Panc1 (cell line): Measurements from ENCODE around the gene IMMT. TPM values are rescaled to one million over a fixed set of nuclear protein-coding genes. Genes with fewer than 3 reads are reported as not detected.

ENCODE experiments used
- ATAC-seq: fragments of 200-7000 bp; cut with Tn5 transposase; 2 replicates; pipeline ENCODE4 v1.9.1; 2020; ENCODE audit warnings: mild to moderate bottlenecking, moderate library complexity
- BruUV-seq: library from RNA; stranded (reverse); fragments of 400-500 nt; replicated peaks from 2 replicates; lab custom pipeline; 2021; lab: Mats Ljungman, UMichigan
- CTCF ChIA-PET: fragments of 300-600 bp; sonication (Branson Sonifier 250); formaldehyde crosslinking; loops from one replicate; lab custom pipeline; 2022; ENCODE audit warnings: antibody characterized with exemption; lab: Charles Lee
- POLR2A ChIA-PET: fragments of 300-600 bp; sonication (Branson Sonifier 250); formaldehyde crosslinking; loops from one replicate; lab custom pipeline; 2022; ENCODE audit warnings: antibody characterized with exemption; lab: Charles Lee
- DNase-seq: peaks from one replicate; pipeline ENCODE4 v3.0.0-alpha.2; 2010; ENCODE audit warnings: low read depth, low spot score
- H3K27ac ChIP-seq: 2 replicates; pipeline ENCODE4 v1.5.1; 2011; ENCODE audit warnings: mild to moderate bottlenecking, low read length, inconsistent platforms
- H3K27me3 ChIP-seq: fragments of 200-500 bp; sonication (Bioruptor generic); 2 replicates; pipeline ENCODE4 v1.6.0; 2014; ENCODE audit warnings: low read length, inconsistent platforms; ENCODE audit not compliant: control insufficient read depth, insufficient read depth
- H3K36me3 ChIP-seq: fragments of 200-500 bp; sonication (Bioruptor generic); 2 replicates; pipeline ENCODE4 v1.5.1; 2014; ENCODE audit warnings: inconsistent platforms, mild to moderate bottlenecking, low read length, moderate library complexity; ENCODE audit not compliant: control insufficient read depth, insufficient read depth
- H3K4me1 ChIP-seq: 2 replicates; pipeline ENCODE4 v1.5.1; 2011; ENCODE audit warnings: inconsistent platforms, mild to moderate bottlenecking, low read length, moderate library complexity; ENCODE audit not compliant: control insufficient read depth, insufficient read depth
- H3K4me3 ChIP-seq, 2 experiments: 2 replicates each; pipeline ENCODE4 v1.5.1; 2011 to 2012; ENCODE audit warnings: low read depth in 2 of 2, low read length in 2 of 2, mild to moderate bottlenecking in 2 of 2, inconsistent platforms in 1 of 2, moderate library complexity in 1 of 2
- H3K9me3 ChIP-seq: fragments of 200-500 bp; sonication (Bioruptor generic); 2 replicates; pipeline ENCODE4 v1.5.1; 2014; ENCODE audit warnings: low read depth, mild to moderate bottlenecking, inconsistent platforms, low read length, moderate library complexity; ENCODE audit not compliant: control insufficient read depth, insufficient read depth
- POLR2AphosphoS5 ChIP-seq: IDR thresholded peaks from 2 replicates; pipeline ENCODE4 v1.6.1; 2012; ENCODE audit warnings: mild to moderate bottlenecking, low read depth, low read length, moderate library complexity
- REST ChIP-seq, 2 experiments: IDR thresholded peaks; 2 replicates each; pipeline ENCODE4 v1.6.1; 2011 to 2012; ENCODE audit warnings: low read depth in 2 of 2, control low read depth in 1 of 2, low read length in 1 of 2, mild to moderate bottlenecking in 1 of 2, moderate library complexity in 1 of 2; ENCODE audit not compliant: insufficient read depth in 1 of 2
- SIN3A ChIP-seq: IDR thresholded peaks from 2 replicates; pipeline ENCODE4 v1.6.1; 2012; ENCODE audit warnings: low read depth, mild to moderate bottlenecking, low read length, moderate library complexity, borderline replicate concordance; ENCODE audit not compliant: insufficient read depth
- TCF7L2 ChIP-seq: IDR thresholded peaks from 2 replicates; pipeline ENCODE4 v1.6.1; 2011; ENCODE audit warnings: mild to moderate bottlenecking, low read depth, low read length, inconsistent platforms
- in situ Hi-C: cut with HindIII; loops from 2 replicates; pipeline ENCODE4 v1.10.0; 2016; ENCODE audit warnings: low sequenced_read_pairs, low pct_unique_long_range_greater_than_20kb
- intact Hi-C: fragments of 100-400 bp; cut with micrococcal nuclease; formaldehyde crosslinking; loops from one replicate; pipeline ENCODE4 v1.10.0; 2022; ENCODE audit not compliant: unreplicated experiment
- total RNA-seq: library from RNA; stranded (reverse); gene quantifications from one replicate; pipeline ENCODE4 v1.2.1, GENCODE V29; 2021; ENCODE audit not compliant: unreplicated experiment
- TF ChIP-seq, protein P1 (sequence below): fragments of 450-650 bp; IDR thresholded peaks from 2 replicates; pipeline ENCODE4 v1.5.1; 2017; ENCODE audit warnings: mild to moderate bottlenecking

Gene IMMT
- total RNA-seq, 1 experiment from 2014 or later, result 138 TPM

- in situ Hi-C loops (no loop called here), intact Hi-C loops (no loop called here)
- H3K9me3 ChIP-seq, result no peaks in the 10 kb centered on the region
- H3K36me3 ChIP-seq, result peaks cover 29% of the 10 kb centered on the region
- ATAC-seq, result no peak
- H3K4me1 ChIP-seq, result no peaks in the 10 kb centered on the region
- TF ChIP-seq, protein P1, sequence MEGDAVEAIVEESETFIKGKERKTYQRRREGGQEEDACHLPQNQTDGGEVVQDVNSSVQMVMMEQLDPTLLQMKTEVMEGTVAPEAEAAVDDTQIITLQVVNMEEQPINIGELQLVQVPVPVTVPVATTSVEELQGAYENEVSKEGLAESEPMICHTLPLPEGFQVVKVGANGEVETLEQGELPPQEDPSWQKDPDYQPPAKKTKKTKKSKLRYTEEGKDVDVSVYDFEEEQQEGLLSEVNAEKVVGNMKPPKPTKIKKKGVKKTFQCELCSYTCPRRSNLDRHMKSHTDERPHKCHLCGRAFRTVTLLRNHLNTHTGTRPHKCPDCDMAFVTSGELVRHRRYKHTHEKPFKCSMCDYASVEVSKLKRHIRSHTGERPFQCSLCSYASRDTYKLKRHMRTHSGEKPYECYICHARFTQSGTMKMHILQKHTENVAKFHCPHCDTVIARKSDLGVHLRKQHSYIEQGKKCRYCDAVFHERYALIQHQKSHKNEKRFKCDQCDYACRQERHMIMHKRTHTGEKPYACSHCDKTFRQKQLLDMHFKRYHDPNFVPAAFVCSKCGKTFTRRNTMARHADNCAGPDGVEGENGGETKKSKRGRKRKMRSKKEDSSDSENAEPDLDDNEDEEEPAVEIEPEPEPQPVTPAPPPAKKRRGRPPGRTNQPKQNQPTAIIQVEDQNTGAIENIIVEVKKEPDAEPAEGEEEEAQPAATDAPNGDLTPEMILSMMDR, result no peak
- no peak for TF ChIP-seq REST (IDR thresholded peaks at IDR 0.05; ENCODE audit: insufficient read depth in 1 of 2, low read depth in 2 of 2, low read length in 1 of 2)
- no peak for TF ChIP-seq TCF7L2
- TF ChIP-seq SIN3A, result no peak
- TF ChIP-seq POLR2AphosphoS5, result no peak
- BruUV-seq, result no TSS peak
- DNase-seq, result no peak
- ChIA-PET POLR2A (no interaction called here), CTCF (no interaction called here)
- no peak overlapping the region for H3K4me3 ChIP-seq
- H3K27me3 ChIP-seq, result no peaks in the 10 kb centered on the region
- H3K27ac ChIP-seq, result no peak overlapping the region
Observed at GRCh38 chr2:86147793-86148192, 47.5 kb downstream of the IMMT start.

GRCh38 chr2:86143926-86144685 lies 51.2 kb downstream of the IMMT start:
- Histone ChIP-seq H3K27me3 (no peaks in the 10 kb centered on the region), H3K36me3 (peaks cover 23% of the 10 kb centered on the region), H3K4me1 (no peaks in the 10 kb centered on the region), H3K9me3 (no peaks in the 10 kb centered on the region), H3K4me3 (no peak overlapping the region), H3K27ac (no peak overlapping the region)
- TF ChIP-seq SIN3A, result no peak
- TF ChIP-seq, protein P1, result no peak
- no peak for TF ChIP-seq TCF7L2
- intact Hi-C loops, result no loop called here
- TSS peak; percentile 90 for BruUV-seq
- CTCF ChIA-PET, result no interaction called here
- ATAC-seq (0 out of 2 replicates have a peak, but pooled peaks have one; percentile 9), DNase-seq (no peak)
- POLR2A ChIA-PET, result no interaction called here
- in situ Hi-C loops, result no loop called here
